ENCODE measurements around the gene POLD4.

The POLD4 gene

GRCh38 chr11:67316882-67317204 lies 36.5 kb downstream of the POLD4 start:
- DNase-seq (ENCODE audit: low spot score) = no peak

- DNase-seq (ENCODE audit: low spot score) = no peak
These were observed 37.9 kb downstream of the POLD4 start for GRCh38 chr11:67315325-67315909.

GRCh38 chr11:67314218-67314617 lies 39.1 kb downstream of the POLD4 start:
- no peak for DNase-seq (ENCODE audit: low spot score)

- DNase-seq (ENCODE audit: low spot score) = no peak
These were observed 40.0 kb downstream of the POLD4 start for GRCh38 chr11:67313125-67313890.

GRCh38 chr11:67312187-67313021 lies 40.9 kb downstream of the POLD4 start:
- DNase-seq (ENCODE audit: low spot score) = no peak

- DNase-seq (ENCODE audit: low spot score) = no peak
These were observed 41.7 kb downstream of the POLD4 start for GRCh38 chr11:67311556-67312082.

- DNase-seq (ENCODE audit: low spot score) = no peak
These were observed 42.2 kb downstream of the POLD4 start for GRCh38 chr11:67311051-67311555.

GRCh38 chr11:67310246-67311050 lies 42.9 kb downstream of the POLD4 start:
- DNase-seq (ENCODE audit: low spot score) = no peak

GRCh38 chr11:67309661-67310061 lies 43.7 kb downstream of the POLD4 start:
- DNase-seq (ENCODE audit: low spot score) = no peak

GRCh38 chr11:67309166-67309565 lies 44.2 kb downstream of the POLD4 start:
- peak; percentile 41 for DNase-seq (ENCODE audit: low spot score)

GRCh38 chr11:67308031-67308866 lies 45.1 kb downstream of the POLD4 start:
- no peak for DNase-seq (ENCODE audit: low spot score)

- DNase-seq (ENCODE audit: low spot score) = no peak
These were observed 45.8 kb downstream of the POLD4 start for GRCh38 chr11:67307545-67308001.

- DNase-seq (ENCODE audit: low spot score) = no peak
These were observed 46.4 kb downstream of the POLD4 start for GRCh38 chr11:67306769-67307544.

- no peak for DNase-seq (ENCODE audit: low spot score)
These were observed 48.7 kb downstream of the POLD4 start for GRCh38 chr11:67304511-67305113.

- DNase-seq (ENCODE audit: low spot score) = no peak
These were observed 49.4 kb downstream of the POLD4 start for GRCh38 chr11:67303835-67304411.

- no peak for DNase-seq (ENCODE audit: low spot score)
These were observed 50.1 kb downstream of the POLD4 start, which contains the start of gene SSH3 for GRCh38 chr11:67303132-67303834. Gene SSH3, plus strand, starts transcription at chr11:67303530. Its CDS starts 96 bp downstream, at chr11:67303626.

- no peak for DNase-seq (ENCODE audit: low spot score)
These were observed 50.7 kb downstream of the POLD4 start for GRCh38 chr11:67302571-67303131.

GRCh38 chr11:67301951-67302516 lies 51.3 kb downstream of the POLD4 start:
- no peak for DNase-seq (ENCODE audit: low spot score)
